Placental pericyte (primary cell): ENCODE data around the gene SLCO2A1. TPM values are rescaled to one million over a fixed set of nuclear protein-coding genes. Genes with fewer than 3 reads are reported as not detected.

ENCODE experiments used
- total RNA-seq: library from RNA; depleted of rRNA; stranded (reverse); fragments of >200 nt; gene quantifications from 2 replicates; pipeline ENCODE4 v1.2.3, GENCODE V29; 2012

Gene SLCO2A1
- total RNA-seq, result 1.6 TPM in 1 of 2 replicates, not detected in the other

GRCh38 chr3:134029734-134030378 is at the start of gene SLCO2A1:
Gene SLCO2A1, minus strand, starts transcription at chr3:134029925. Its CDS starts 123 bp downstream, at chr3:134029802.

GRCh38 chr3:133895208-133896001 is 134.3 kb downstream of the SLCO2A1 start, which contains the start of gene RAB6B:
Gene RAB6B, minus strand, starts transcription at chr3:133895882. Its CDS starts 416 bp downstream, at chr3:133895466.

Other genes starting within 250 kb of the SLCO2A1 start
- 91.8 and 109 TPM in 2 replicates for gene SRPRB, start 224.1 kb downstream of the SLCO2A1 start, total RNA-seq
- gene RAB6B, start 134.0 kb downstream of the SLCO2A1 start, total RNA-seq, result under 0.01 and 0.14 TPM in 2 replicates
- gene RYK, start 220.9 kb upstream of the SLCO2A1 start, total RNA-seq, result 62.8 and 113 TPM in 2 replicates